H9 (cell line): ENCODE measurements around the gene PPP2R2B. TPM values are rescaled to one million over a fixed set of nuclear protein-coding genes. Genes with fewer than 3 reads are reported as not detected.

ENCODE experiments used
- DNase-seq: peaks from one replicate; pipeline ENCODE4 v3.0.0-alpha.2; 2017
- H2AFZ ChIP-seq: one replicate; pipeline ENCODE4 v1.6.1; 2013; ENCODE audit warnings: mild to moderate bottlenecking, low read length, control low read depth, moderate library complexity
- H2AK5ac ChIP-seq: 2 replicates; pipeline ENCODE4 v1.6.1; 2013; ENCODE audit warnings: low read length, control low read depth, mixed read lengths; ENCODE audit not compliant: insufficient read length
- H2BK120ac ChIP-seq: one replicate; pipeline ENCODE4 v1.6.1; 2013; ENCODE audit warnings: low read depth, mild to moderate bottlenecking, low read length, control low read depth, inconsistent platforms; ENCODE audit not compliant: poor library complexity, severe bottlenecking
- H2BK12ac ChIP-seq: 2 replicates; pipeline ENCODE4 v1.6.1; 2013; ENCODE audit warnings: low read length, control low read depth, mixed read lengths, low read depth; ENCODE audit not compliant: insufficient read length
- H2BK15ac ChIP-seq: 2 replicates; pipeline ENCODE4 v1.6.1; 2013; ENCODE audit warnings: low read depth, low read length, control low read depth
- H2BK20ac ChIP-seq: one replicate; pipeline ENCODE4 v1.6.1; 2013; ENCODE audit warnings: low read depth, mild to moderate bottlenecking, low read length, control low read depth, inconsistent platforms; ENCODE audit not compliant: poor library complexity, severe bottlenecking
- H2BK5ac ChIP-seq: 2 replicates; pipeline ENCODE4 v1.6.1; 2013; ENCODE audit warnings: low read length, control low read depth, mixed read lengths; ENCODE audit not compliant: insufficient read length
- H3K14ac ChIP-seq: 2 replicates; pipeline ENCODE4 v1.6.1; 2013; ENCODE audit warnings: low read length, control low read depth; ENCODE audit not compliant: insufficient read depth
- H3K18ac ChIP-seq: 2 replicates; pipeline ENCODE4 v1.6.1; 2013; ENCODE audit warnings: low read depth, mild to moderate bottlenecking, mixed read lengths, low read length, control low read depth; ENCODE audit not compliant: insufficient read length
- H3K23ac ChIP-seq: 2 replicates; pipeline ENCODE4 v1.6.1; 2013; ENCODE audit warnings: low read length, control low read depth, mixed read lengths, low read depth; ENCODE audit not compliant: insufficient read length
- H3K23me2 ChIP-seq: 2 replicates; pipeline ENCODE4 v1.6.1; 2013; ENCODE audit warnings: low read depth, mild to moderate bottlenecking, mixed read lengths, low read length, control low read depth; ENCODE audit not compliant: insufficient read length, poor library complexity, severe bottlenecking
- H3K27ac ChIP-seq: 2 replicates; pipeline ENCODE4 v1.5.1; 2013; ENCODE audit warnings: low read length, control low read depth, mixed read lengths, low read depth; ENCODE audit not compliant: insufficient read length
- H3K27me3 ChIP-seq: 2 replicates; pipeline ENCODE4 v1.6.1; 2013; ENCODE audit warnings: low read length, control low read depth, inconsistent platforms; ENCODE audit not compliant: insufficient read depth
- H3K4ac ChIP-seq: 2 replicates; pipeline ENCODE4 v1.6.1; 2013; ENCODE audit warnings: low read depth, mild to moderate bottlenecking, control low read depth, inconsistent platforms, low read length, moderate library complexity
- H3K4me1 ChIP-seq: 2 replicates; pipeline ENCODE4 v1.6.1; 2013; ENCODE audit warnings: low read length, control low read depth, inconsistent platforms; ENCODE audit not compliant: insufficient read depth
- H3K4me2 ChIP-seq: 2 replicates; pipeline ENCODE4 v1.6.1; 2013; ENCODE audit warnings: low read length, control low read depth, mixed read lengths; ENCODE audit not compliant: insufficient read length, insufficient read depth
- H3K56ac ChIP-seq: 2 replicates; pipeline ENCODE4 v1.6.1; 2013; ENCODE audit warnings: low read depth, mild to moderate bottlenecking, mixed read lengths, low read length, control low read depth; ENCODE audit not compliant: insufficient read length
- H3K79me1 ChIP-seq: 2 replicates; pipeline ENCODE4 v1.6.1; 2013; ENCODE audit warnings: low read depth, mild to moderate bottlenecking, moderate library complexity, low read length, control low read depth, inconsistent platforms; ENCODE audit not compliant: insufficient read depth, poor library complexity, severe bottlenecking
- H3K79me2 ChIP-seq: 2 replicates; pipeline ENCODE4 v1.6.1; 2013; ENCODE audit warnings: low read length, control low read depth, inconsistent platforms; ENCODE audit not compliant: insufficient read depth
- H3K9ac ChIP-seq: 2 replicates; pipeline ENCODE4 v1.6.1; 2013; ENCODE audit warnings: low read length, control low read depth, mixed read lengths; ENCODE audit not compliant: insufficient read length; ENCODE audit errors: extremely low read depth
- H3K9me3 ChIP-seq: one replicate; pipeline ENCODE4 v1.6.1; 2013; ENCODE audit warnings: low read depth, low read length, inconsistent platforms; ENCODE audit not compliant: control insufficient read depth
- H3T11ph ChIP-seq: one replicate; pipeline ENCODE4 v1.6.1; 2013; ENCODE audit warnings: mild to moderate bottlenecking, low read length, control low read depth, inconsistent platforms
- H4K20me1 ChIP-seq: one replicate; pipeline ENCODE4 v1.6.1; 2013; ENCODE audit not compliant: control insufficient read depth, insufficient read length, insufficient read depth
- H4K5ac ChIP-seq: 2 replicates; pipeline ENCODE4 v1.6.1; 2013; ENCODE audit warnings: low read depth, mild to moderate bottlenecking, mixed read lengths, low read length, control low read depth; ENCODE audit not compliant: insufficient read length
- H4K8ac ChIP-seq: replicated peaks from 2 replicates; pipeline ENCODE4 v1.6.1; 2013; ENCODE audit warnings: low read length, control low read depth, mixed read lengths, low read depth; ENCODE audit not compliant: insufficient read length
- H4K91ac ChIP-seq: 2 replicates; pipeline ENCODE4 v1.6.1; 2013; ENCODE audit warnings: low read depth, mild to moderate bottlenecking, moderate library complexity, mixed read lengths, low read length, control low read depth; ENCODE audit not compliant: insufficient read length
- H3K27ac Mint-ChIP-seq, 3 experiments: 2 replicates in 2 of 3; 3 replicates in 1 of 3; pipeline ENCODE4 v1.8.0; 2020 to 2021; ENCODE audit warnings: mixed read lengths in 3 of 3, mild to moderate bottlenecking in 1 of 3, moderate library complexity in 1 of 3
- H3K27me3 Mint-ChIP-seq: 2 replicates; pipeline ENCODE4 v1.8.0; 2021; ENCODE audit warnings: low read depth, mild to moderate bottlenecking, moderate library complexity, mixed read lengths
- H3K36me3 Mint-ChIP-seq, 3 experiments: 2 replicates in 2 of 3; 3 replicates in 1 of 3; pipeline ENCODE4 v1.8.0; 2020 to 2021; ENCODE audit warnings: low read depth in 3 of 3, mixed read lengths in 3 of 3; ENCODE audit not compliant: insufficient read depth in 1 of 3
- H3K4me1 Mint-ChIP-seq, 2 experiments: 2 replicates each; pipeline ENCODE4 v1.8.0; 2020; ENCODE audit warnings: mixed read lengths in 2 of 2
- H3K4me3 Mint-ChIP-seq, 2 experiments: 2 replicates in 1 of 2; 3 replicates in 1 of 2; pipeline ENCODE4 v1.8.0; 2020 to 2021; ENCODE audit warnings: mild to moderate bottlenecking in 2 of 2, mixed read lengths in 2 of 2, moderate library complexity in 1 of 2
- H3K9me3 Mint-ChIP-seq, 2 experiments: 2 replicates in 1 of 2; 3 replicates in 1 of 2; pipeline ENCODE4 v1.8.0; 2020; ENCODE audit warnings: mild to moderate bottlenecking in 2 of 2, mixed read lengths in 2 of 2, moderate library complexity in 1 of 2
- CTCF ChIP-seq: fragments of 200-600 bp; sonication (generic); conservative IDR thresholded peaks from 3 replicates; pipeline ENCODE4 v1.8.0; 2021; ENCODE audit warnings: antibody characterized with exemption, mild to moderate bottlenecking
- WGBS: extraction: QIAGEN DNeasy Blood & Tissue Kit; methylation state at CpG from one replicate; pipeline ENCODE4 v1.1.7; 2013; ENCODE audit warnings: missing lambda C conversion rate, low lambda C conversion rate, mixed read lengths; ENCODE audit not compliant: insufficient read length; ENCODE audit errors: extremely low coverage; 5-methylcytosine and 5-hydroxymethylcytosine counted together
- total RNA-seq: library from RNA; stranded (reverse); gene quantifications from 2 replicates; pipeline ENCODE4 v1.2.1, GENCODE V29; 2021

The PPP2R2B gene
- total RNA-seq, 1 experiment from 2014 or later: 14.3 TPM

- no peaks in the 10 kb centered on the region for H3K27me3 ChIP-seq
- H2AFZ ChIP-seq: no peak overlapping the region
- H3K23me2 ChIP-seq: no peaks in the 10 kb centered on the region
- WGBS: no CpG with 5 or more reads among the region's 1 CpG
- H3K27ac ChIP-seq: no peak overlapping the region
- H3K56ac ChIP-seq: no peak overlapping the region
- no peaks in the 10 kb centered on the region for H3K4me1 ChIP-seq
- H3T11ph ChIP-seq: no peak overlapping the region
- H4K20me1 ChIP-seq: no peaks in the 10 kb centered on the region
- H4K8ac ChIP-seq: no peak overlapping the region
- Mint-ChIP-seq H3K4me1 (peaks cover 0 to 5% of the 10 kb centered on the region in 2 experiments; a peak in 1 of 4 replicates), H3K9me3 (no peaks in the 10 kb centered on the region), H3K27me3 (no peaks in the 10 kb centered on the region), H3K4me3 (no peak overlapping the region), H3K27ac (no peak overlapping the region), H3K36me3 (peaks cover 4 to 9% (median 7%) of the 10 kb centered on the region in 3 experiments; a peak in 6 of 7 replicates)
- H3K14ac ChIP-seq: no peak overlapping the region
- no peaks in the 10 kb centered on the region for H3K79me1 ChIP-seq
- no peak overlapping the region for H4K5ac ChIP-seq
- no peak overlapping the region for H3K4ac ChIP-seq
- no peak for DNase-seq
- no peak overlapping the region for H2AK5ac ChIP-seq
- H3K23ac ChIP-seq: no peak overlapping the region
- no peak overlapping the region for H4K91ac ChIP-seq
- H2BK12ac ChIP-seq: no peak overlapping the region
- no peak for TF ChIP-seq CTCF
- H3K9me3 ChIP-seq: no peaks in the 10 kb centered on the region
- no peak overlapping the region for H2BK120ac ChIP-seq
- no peak overlapping the region for H3K9ac ChIP-seq
- no peak overlapping the region for H2BK20ac ChIP-seq
- no peak overlapping the region for H2BK5ac ChIP-seq
- H2BK15ac ChIP-seq: no peak overlapping the region
- H3K4me2 ChIP-seq: no peak overlapping the region
- H3K79me2 ChIP-seq: no peaks in the 10 kb centered on the region
- no peak overlapping the region for H3K18ac ChIP-seq
Observed at GRCh38 chr5:146710348-146710747, 168.2 kb downstream of the PPP2R2B start.
